ENCODE measurements around the gene RC3H1.
A peak's percentile ranks its signal among the peaks of the same experiment; 100 is the strongest.
"Not testable (repeated sequence)": the region's sequence is repeated elsewhere in the genome, so short reads cannot be mapped to it uniquely, and the experiment has no call there.

The RC3H1 gene

GRCh38 chr1:173995475-173995874 is 26.7 kb downstream of the RC3H1 start:
- Histone ChIP-seq H3K9me3 (ENCODE audit: control insufficient read depth, insufficient read depth, low read depth, low read length) (no peaks in the 10 kb centered on the region), H3K4me1 (ENCODE audit: control insufficient read depth, insufficient read depth, low read length) (no peaks in the 10 kb centered on the region), H3K4me3 (ENCODE audit: low read depth, low read length) (no peak overlapping the region), H3K27ac (ENCODE audit: extremely low read depth, low read depth, low read length) (no peak overlapping the region), H3K36me3 (ENCODE audit: control insufficient read depth in 2 of 2, insufficient read depth in 1 of 2, low read length in 2 of 2) (peaks cover 26 to 31% of the 10 kb centered on the region in 2 experiments)
- ChIA-PET CTCF (no interaction called here), POLR2A (no interaction called here)
- TF ChIP-seq ZNF398 (tag by site-specific recombination; IDR thresholded peaks at IDR 0.05), result no peak
- no peak for TF ChIP-seq ZNF48 (tag by site-specific recombination; IDR thresholded peaks at IDR 0.05)
- TF ChIP-seq PRDM10 (tag by site-specific recombination; IDR thresholded peaks at IDR 0.05), result no peak
- 0 out of 2 replicates have a peak, but pooled peaks have one; percentile 12 for TF ChIP-seq ZNF18 (tag by site-specific recombination; IDR thresholded peaks at IDR 0.05)

GRCh38 chr1:173993948-173994347 is 28.2 kb downstream of the RC3H1 start:
- H3K4me3 ChIP-seq (ENCODE audit: low read depth, low read length); H3K27ac ChIP-seq (ENCODE audit: extremely low read depth, low read depth, low read length); H3K9me3 ChIP-seq (ENCODE audit: control insufficient read depth, insufficient read depth, low read depth, low read length); H3K4me1 ChIP-seq (ENCODE audit: control insufficient read depth, insufficient read depth, low read length); CTCF ChIA-PET: not testable (repeated sequence)
- POLR2A ChIA-PET, result interaction anchor here (0.6 kb wide), 1 partner anchor 129 kb away, joined by 5 read pairs; no protein-coding TSS in a partner anchor
- H3K36me3 ChIP-seq (ENCODE audit: control insufficient read depth in 2 of 2, insufficient read depth in 1 of 2, low read length in 2 of 2), result peaks cover 30 to 39% of the 10 kb centered on the region in 2 experiments

GRCh38 chr1:173988068-173988467 is 34.1 kb downstream of the RC3H1 start:
- H3K4me1 ChIP-seq (ENCODE audit: control insufficient read depth, insufficient read depth, low read length), result no peaks in the 10 kb centered on the region
- H3K9me3 ChIP-seq (ENCODE audit: control insufficient read depth, insufficient read depth, low read depth, low read length), result no peaks in the 10 kb centered on the region
- CTCF ChIA-PET, result interaction anchor here (0.6 kb wide), 1 partner anchor 389 kb away, joined by 3 read pairs; no protein-coding TSS in a partner anchor
- POLR2A ChIA-PET, result no interaction called here
- no peak overlapping the region for H3K27ac ChIP-seq (ENCODE audit: extremely low read depth, low read depth, low read length)
- H3K36me3 ChIP-seq (ENCODE audit: control insufficient read depth in 2 of 2, insufficient read depth in 1 of 2, low read length in 2 of 2), result peaks cover 59 to 69% of the 10 kb centered on the region in 2 experiments
- no peak overlapping the region for H3K4me3 ChIP-seq (ENCODE audit: low read depth, low read length)
- TF ChIP-seq ZNF366 (tag by site-specific recombination; conservative IDR thresholded peaks at IDR 0.05) (no peak), ZNF148 (tag by site-specific recombination; IDR thresholded peaks at IDR 0.05; ENCODE audit: borderline replicate concordance) (no peak), EGR2 (tag by site-specific recombination; IDR thresholded peaks at IDR 0.05; ENCODE audit: low read depth) (no peak), ZNF488 (tag by site-specific recombination; IDR thresholded peaks at IDR 0.05) (no peak), BCL11A (tag by site-specific recombination; IDR thresholded peaks at IDR 0.05; ENCODE audit: low read depth) (no peak), ZNF292 (tag by site-specific recombination; IDR thresholded peaks at IDR 0.05; ENCODE audit: borderline replicate concordance, low read depth) (no peak), ZBTB20 (tag by site-specific recombination; IDR thresholded peaks at IDR 0.05) (no peak), PRDM4 (tag by site-specific recombination; IDR thresholded peaks at IDR 0.05) (no peak), ZNF121 (tag by site-specific recombination; IDR thresholded peaks at IDR 0.05) (no peak), ZNF654 (tag by site-specific recombination; IDR thresholded peaks at IDR 0.05; ENCODE audit: low read depth) (no peak), ZNF560 (tag by site-specific recombination; IDR thresholded peaks at IDR 0.05; ENCODE audit: borderline replicate concordance) (no peak), ZNF623 (tag by site-specific recombination; IDR thresholded peaks at IDR 0.05) (no peak), ZNF423 (tag by site-specific recombination; IDR thresholded peaks at IDR 0.05) (no peak), ZNF521 (tag by site-specific recombination; IDR thresholded peaks at IDR 0.05) (no peak)
